Liver (tissue), 3 donors: ENCODE data around the gene NGRN.

Experiments
- CTCF ChIP-seq: fragments of 150-350 bp; IDR thresholded peaks from 2 replicates; pipeline ENCODE4 v1.5.1; 2017; ENCODE audit warnings: improper control_type of control experiment, low read depth, low read length; ENCODE audit not compliant: missing input control
- EGR1 ChIP-seq, 2 donors: IDR thresholded peaks; 2 replicates each; pipeline ENCODE4 v1.6.1; 2016 to 2018; ENCODE audit warnings: antibody characterized with exemption in 2 of 2, low read depth in 2 of 2
- FOXA1 ChIP-seq: IDR thresholded peaks from 2 replicates; pipeline ENCODE4 v1.6.1; 2016; ENCODE audit warnings: antibody characterized with exemption
- JUND ChIP-seq, 2 donors: IDR thresholded peaks; 2 replicates each; pipeline ENCODE4 v1.6.1; 2016; ENCODE audit warnings: antibody characterized with exemption in 2 of 2
- MAX ChIP-seq: IDR thresholded peaks from 2 replicates; pipeline ENCODE4 v1.6.1; 2016; ENCODE audit warnings: antibody characterized with exemption
- RAD21 ChIP-seq, 2 donors: IDR thresholded peaks; 2 replicates each; pipeline ENCODE4 v1.6.1; 2016; ENCODE audit warnings: antibody characterized with exemption in 2 of 2, mild to moderate bottlenecking in 2 of 2
- REST ChIP-seq: IDR thresholded peaks from 2 replicates; pipeline ENCODE4 v1.6.1; 2016; ENCODE audit warnings: antibody characterized with exemption, mild to moderate bottlenecking
- SP1 ChIP-seq: IDR thresholded peaks from 2 replicates; pipeline ENCODE4 v1.6.1; 2018; ENCODE audit warnings: antibody characterized with exemption, mild to moderate bottlenecking
- YY1 ChIP-seq: IDR thresholded peaks from 2 replicates; pipeline ENCODE4 v1.6.1; 2016; ENCODE audit warnings: antibody characterized with exemption, mild to moderate bottlenecking
- donor health status: healthy.
- donor health status: healthy.

- TF ChIP-seq SP1 (no peak), REST (no peak), CTCF (no peak), MAX (no peak), YY1 (no peak), JUND (IDR thresholded peaks at IDR 0.05) (no peak), FOXA1 (no peak), RAD21 (IDR thresholded peaks at IDR 0.05) (no peak), EGR1 (IDR thresholded peaks at IDR 0.05; ENCODE audit: low read depth in 2 of 2) (no peak)
These were observed 55.4 kb downstream of the NGRN start for GRCh38 chr15:90320885-90321278.
